Muscle of back (tissue), 13 donors: ENCODE measurements around the gene IRGM. TPM values are rescaled to one million over a fixed set of nuclear protein-coding genes. Genes with fewer than 3 reads are reported as not detected.
"Not testable (repeated sequence)": the region's sequence is repeated elsewhere in the genome, so short reads cannot be mapped to it uniquely, and the experiment has no call there.

Source experiments
- DNase-seq, 3 donors: peaks; one replicate each; pipeline versions ENCODE4 v3.0.0 to v3.0.0-alpha.2; 2013
- long read RNA-seq, 9 donors: transcript quantifications; one replicate each; lab custom pipeline, GENCODE V29; 2026
- polyA plus RNA-seq, 10 donors: library from polyadenylated mRNA; unstranded; fragments of 120-200 nt; gene quantifications; one replicate each; pipeline ENCODE4 v1.2.1, GENCODE V29; 2013; ENCODE audit not compliant: insufficient read length in 10 of 10

IRGM gene, protein sequence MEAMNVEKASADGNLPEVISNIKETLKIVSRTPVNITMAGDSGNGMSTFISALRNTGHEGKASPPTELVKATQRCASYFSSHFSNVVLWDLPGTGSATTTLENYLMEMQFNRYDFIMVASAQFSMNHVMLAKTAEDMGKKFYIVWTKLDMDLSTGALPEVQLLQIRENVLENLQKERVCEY
- polyA plus RNA-seq = under 1 TPM in 7 of 10 donors, not detected in 3; 0.13 to 0.56 (median 0.18) TPM
- long read RNA-seq, donor 1 = 0 reads
- long read RNA-seq, donor 2 = 0 reads
- long read RNA-seq, donor 3 = 0 reads
- long read RNA-seq, donor 4 = 0 reads
- long read RNA-seq, donor 5 = 0 reads
- long read RNA-seq, donor 6 = 0 reads
- long read RNA-seq, donor 7 = 0 reads
- long read RNA-seq, donor 8, partial matches to known transcripts = 5 of 5 reads
- long read RNA-seq, donor 8, other reads (novel, unspliced or antisense) = 0 of 5 reads
- long read RNA-seq, donor 9 = 0 reads

GRCh38 chr5:150846308-150846653, at the start of gene IRGM:
IRGM (plus strand) TSS chr5:150846521; CDS start chr5:150848124, 1,603 bp downstream.
- DNase-seq = not testable (repeated sequence)

GRCh38 chr5:150797384-150797783, 48.9 kb upstream of the IRGM start:
- no peak for DNase-seq

DNA sequence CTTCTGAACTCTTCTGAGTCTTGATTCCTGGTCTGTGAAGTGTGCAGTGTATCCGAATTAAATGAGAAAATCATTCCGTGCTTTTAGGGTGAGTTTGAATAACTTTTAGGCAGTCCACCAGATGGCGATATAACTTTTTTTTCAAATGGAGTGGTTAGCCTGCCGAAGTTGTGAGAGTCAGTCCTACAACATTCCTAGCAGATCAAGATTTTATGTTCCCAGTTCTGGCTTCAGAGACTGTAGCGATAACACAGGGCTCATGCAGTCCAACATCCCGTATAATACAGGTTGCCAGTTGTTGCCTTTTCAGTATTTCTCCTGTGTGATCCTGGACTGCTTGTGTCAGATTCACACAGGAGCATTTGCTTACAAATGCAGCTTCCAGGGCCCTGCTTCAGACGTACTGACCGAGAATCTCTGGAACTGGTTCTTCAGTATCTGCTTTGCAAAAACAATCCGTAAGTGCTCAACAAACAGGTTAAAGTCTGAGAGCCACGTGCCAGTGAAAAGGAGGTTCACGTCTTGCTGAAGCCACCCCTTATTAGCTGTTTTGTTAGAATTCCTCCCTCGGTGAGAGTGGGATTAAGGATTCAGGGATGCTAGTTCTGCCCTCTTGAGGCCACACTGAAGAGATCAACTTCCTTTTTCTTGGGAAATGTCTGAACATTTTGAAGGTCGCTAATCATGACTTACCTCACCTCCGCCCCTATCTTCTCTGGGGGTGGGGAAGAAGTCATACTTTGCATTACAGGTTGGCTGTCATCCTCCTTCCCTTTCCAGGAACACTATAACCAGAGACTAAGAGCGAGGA, 45.0 kb upstream of the IRGM start:
- peak; percentile 54 to 94 (median 73) for DNase-seq

- DNase-seq = no peak
These were observed 41.9 kb upstream of the IRGM start for GRCh38 chr5:150804388-150804787.

GRCh38 chr5:150809363-150809762, 37.0 kb upstream of the IRGM start:
- DNase-seq = no peak

GRCh38 chr5:150815010-150815409, 31.3 kb upstream of the IRGM start:
- no peak for DNase-seq

GRCh38 chr5:150816946-150817345, 29.4 kb upstream of the IRGM start:
- no peak for DNase-seq

DNA sequence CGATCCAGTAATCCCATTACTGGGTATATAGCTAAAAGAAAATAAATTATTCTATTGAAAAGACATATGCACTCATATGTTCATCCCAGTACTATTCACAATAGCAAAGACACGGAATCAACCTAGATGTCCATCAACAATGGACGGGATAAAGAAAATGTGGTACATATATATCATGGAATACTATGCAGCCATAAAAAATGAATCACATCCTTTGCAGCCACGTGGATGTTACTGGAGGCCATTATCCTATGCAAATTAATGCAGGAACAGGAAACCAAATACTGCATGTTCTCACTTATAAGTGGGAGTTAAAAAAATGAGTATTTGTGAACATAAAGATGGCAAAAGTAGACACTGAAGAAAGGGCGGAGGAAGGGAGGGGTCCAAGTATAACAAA, 16.6 kb upstream of the IRGM start:
- DNase-seq = no peak

DNA sequence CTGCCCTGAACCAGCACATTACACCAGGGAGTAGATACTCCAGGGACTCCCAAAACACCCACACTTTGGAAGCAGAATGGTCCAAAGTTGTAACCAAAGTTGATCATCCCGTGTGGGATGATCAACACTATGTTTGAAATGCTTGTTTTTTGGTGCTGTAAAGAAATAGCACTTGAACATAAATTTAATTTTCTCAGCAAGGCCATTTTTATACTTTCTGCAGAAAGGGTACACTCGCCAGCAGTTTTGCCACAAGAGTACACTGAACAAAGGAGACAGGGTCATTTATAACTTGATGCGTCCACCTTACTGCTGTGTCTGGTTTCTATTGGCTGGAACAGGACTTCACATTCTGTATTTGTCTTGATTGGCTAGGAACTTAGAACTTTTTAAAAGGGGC, 14.5 kb upstream of the IRGM start:
- not testable (repeated sequence) for DNase-seq

- no peak for DNase-seq
These were observed 10.3 kb upstream of the IRGM start for GRCh38 chr5:150836064-150836463.

DNA sequence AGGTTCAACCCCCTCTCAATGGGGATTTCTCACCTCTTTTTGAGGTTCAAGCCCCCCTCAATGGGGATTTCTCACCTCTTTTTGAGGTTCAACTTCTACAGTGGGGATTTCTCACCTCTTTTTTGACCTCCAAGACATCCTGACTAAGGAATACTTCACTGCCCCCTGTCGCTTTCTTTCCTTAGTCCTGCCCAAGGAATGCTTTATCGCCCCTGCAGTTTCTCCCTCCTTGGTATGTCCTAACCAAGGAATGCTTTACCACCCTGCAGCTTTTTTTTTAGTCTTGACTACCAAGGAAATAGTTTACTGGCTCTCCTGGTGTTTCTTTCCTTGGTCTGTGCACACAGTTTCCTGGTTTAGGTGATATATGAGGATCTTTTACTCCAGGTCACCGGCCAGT, 9.6 kb upstream of the IRGM start:
- no peak for DNase-seq

GRCh38 chr5:150845185-150845859, 999 bp upstream of the IRGM start:
- DNase-seq = not testable (repeated sequence)

GRCh38 chr5:150846654-150847333, 473 bp downstream of the IRGM start:
- peak; percentile 81 to 91 (median 83) for DNase-seq

GRCh38 chr5:150847334-150847695, 994 bp downstream of the IRGM start:
- no peak for DNase-seq

DNA sequence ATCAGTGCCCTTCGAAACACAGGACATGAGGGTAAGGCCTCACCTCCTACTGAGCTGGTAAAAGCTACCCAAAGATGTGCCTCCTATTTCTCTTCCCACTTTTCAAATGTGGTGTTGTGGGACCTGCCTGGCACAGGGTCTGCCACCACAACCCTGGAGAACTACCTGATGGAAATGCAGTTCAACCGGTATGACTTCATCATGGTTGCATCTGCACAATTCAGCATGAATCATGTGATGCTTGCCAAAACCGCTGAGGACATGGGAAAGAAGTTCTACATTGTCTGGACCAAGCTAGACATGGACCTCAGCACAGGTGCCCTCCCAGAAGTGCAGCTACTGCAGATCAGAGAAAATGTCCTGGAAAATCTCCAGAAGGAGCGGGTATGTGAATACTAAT, 1.9 kb downstream of the IRGM start:
- DNase-seq = no peak

GRCh38 chr5:150851039-150851438, 4.7 kb downstream of the IRGM start:
- DNase-seq = no peak

DNA sequence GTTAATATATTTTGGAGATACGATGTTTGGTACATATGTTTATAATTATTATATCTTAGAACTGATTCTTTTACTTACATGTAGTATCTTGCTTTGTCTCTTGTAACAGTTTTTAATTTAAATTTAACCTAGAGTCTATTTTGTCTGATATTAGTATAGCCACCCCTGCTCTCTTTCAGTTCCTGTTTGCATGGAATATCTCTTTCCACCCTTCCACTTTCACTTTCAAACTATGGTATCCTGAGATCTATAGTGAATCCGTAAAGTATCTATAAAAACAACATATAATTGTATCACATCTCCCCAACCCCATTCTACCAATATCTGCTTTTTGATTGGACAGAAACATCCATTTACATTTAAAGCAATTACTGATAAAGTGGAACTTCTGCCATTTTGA, 7.2 kb downstream of the IRGM start:
- no peak for DNase-seq

GRCh38 chr5:150856700-150857099, 10.4 kb downstream of the IRGM start:
- DNase-seq = not testable (repeated sequence)

DNA sequence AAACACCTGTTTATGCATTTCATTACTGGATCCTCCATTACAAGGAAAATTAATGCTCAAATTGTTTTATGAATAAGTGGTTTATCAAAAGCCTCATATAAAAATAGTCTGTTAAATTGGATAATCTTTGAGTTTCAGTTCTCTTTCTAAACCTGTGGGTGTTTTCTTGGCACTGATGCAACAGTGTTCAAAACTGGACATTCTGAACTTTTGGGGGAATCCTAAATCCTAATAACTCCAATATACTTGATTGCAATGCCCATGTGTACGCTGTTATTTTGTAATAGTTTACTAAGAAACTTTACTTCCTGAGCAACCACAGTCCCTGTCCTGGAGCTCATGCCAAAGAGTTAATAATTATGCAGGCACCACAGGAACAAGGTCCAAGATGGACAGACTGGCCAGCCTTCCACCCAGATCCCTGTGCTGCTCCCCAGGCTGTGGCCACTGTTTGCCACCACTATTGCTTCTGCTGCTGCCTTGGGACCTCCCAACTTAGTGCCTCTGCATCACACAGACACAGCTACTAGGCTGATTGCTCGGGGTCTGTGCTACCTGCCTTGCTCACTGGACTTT, 14.0 kb downstream of the IRGM start:
- no peak for DNase-seq

- no peak for DNase-seq
These were observed 15.7 kb downstream of the IRGM start for GRCh38 chr5:150862070-150862469.

GRCh38 chr5:150879358-150879757, 33.0 kb downstream of the IRGM start:
- no peak for DNase-seq
